ENCODE measurements around the gene PWWP2B.

The PWWP2B gene

GRCh38 chr10:132397036-132397541 lies at the start of gene PWWP2B:
PWWP2B (plus strand) TSS chr10:132397200; CDS start chr10:132397227, 27 bp downstream.
- peak in 1 of 2 experiments; percentile 52 for DNase-seq

GRCh38 chr10:132347211-132347930 lies 49.6 kb upstream of the PWWP2B start:
- DNase-seq, result no peak

DNA sequence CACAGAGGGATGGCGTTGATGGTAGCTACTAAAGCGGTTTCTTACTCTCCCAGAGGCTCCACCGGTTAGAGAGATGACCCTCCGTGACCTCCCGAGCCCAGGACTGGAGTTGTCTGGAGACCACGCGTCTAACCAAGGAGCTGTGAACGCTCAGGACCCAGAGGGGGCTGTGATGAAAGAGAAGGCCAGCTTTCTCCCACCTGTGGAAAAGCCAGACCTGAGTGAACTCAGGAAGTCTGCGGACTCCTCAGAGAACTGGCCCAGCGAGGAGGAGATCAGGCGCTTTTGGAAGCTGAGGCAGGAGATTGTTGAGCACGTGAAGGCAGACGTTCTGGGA lies 49.1 kb upstream of the PWWP2B start:
- DNase-seq, result no peak

DNA sequence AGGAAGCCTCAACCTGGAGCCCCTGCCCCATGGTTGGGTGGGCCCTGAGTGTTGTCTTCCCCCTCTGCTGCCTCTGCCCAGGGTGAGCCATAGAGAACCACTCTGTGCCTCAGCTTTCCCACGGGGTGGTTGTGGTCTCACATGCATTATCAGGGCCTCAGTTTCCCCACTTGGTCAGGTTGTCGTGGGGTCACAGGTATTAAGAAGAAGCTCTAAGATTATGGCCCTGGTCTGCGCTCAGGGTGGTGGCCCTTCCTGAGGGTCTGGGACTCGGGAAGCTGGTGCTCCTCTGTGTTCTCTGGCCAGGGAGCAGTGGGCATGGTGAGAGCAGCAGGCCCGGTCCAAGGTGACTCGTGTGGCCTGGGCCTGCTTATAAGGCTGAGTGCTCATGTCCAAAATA lies 47.2 kb upstream of the PWWP2B start:
- DNase-seq, result no peak

GRCh38 chr10:132350391-132350790 lies 46.6 kb upstream of the PWWP2B start:
- no peak for DNase-seq

DNA sequence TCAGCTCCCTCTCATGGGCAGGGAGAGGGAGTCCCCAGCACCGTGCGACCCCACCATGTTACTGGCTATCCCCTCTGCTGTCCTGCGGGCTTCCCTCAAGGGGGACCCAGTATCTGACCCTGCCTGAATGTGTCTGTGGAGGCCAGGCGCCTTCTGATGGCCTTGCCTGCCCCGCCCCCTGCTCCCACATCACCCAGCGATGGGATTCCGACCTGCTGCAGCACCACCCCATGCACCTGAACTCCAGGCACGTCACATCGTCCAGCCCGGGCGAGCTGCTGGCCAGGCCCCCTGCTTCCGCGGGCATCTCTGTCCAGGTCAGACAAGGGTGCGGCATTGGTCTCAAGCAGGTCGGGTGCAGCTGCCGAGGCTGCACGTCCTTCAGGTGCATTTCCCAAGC lies 46.1 kb upstream of the PWWP2B start:
- no peak for DNase-seq

- DNase-seq, result no peak
Observed at GRCh38 chr10:132351611-132352010, 45.4 kb upstream of the PWWP2B start.

- peak; percentile 13 to 65 for DNase-seq
Observed at GRCh38 chr10:132352462-132353308, 44.3 kb upstream of the PWWP2B start.

- no peak for DNase-seq
Observed at GRCh38 chr10:132353456-132354355, 43.3 kb upstream of the PWWP2B start.

DNA sequence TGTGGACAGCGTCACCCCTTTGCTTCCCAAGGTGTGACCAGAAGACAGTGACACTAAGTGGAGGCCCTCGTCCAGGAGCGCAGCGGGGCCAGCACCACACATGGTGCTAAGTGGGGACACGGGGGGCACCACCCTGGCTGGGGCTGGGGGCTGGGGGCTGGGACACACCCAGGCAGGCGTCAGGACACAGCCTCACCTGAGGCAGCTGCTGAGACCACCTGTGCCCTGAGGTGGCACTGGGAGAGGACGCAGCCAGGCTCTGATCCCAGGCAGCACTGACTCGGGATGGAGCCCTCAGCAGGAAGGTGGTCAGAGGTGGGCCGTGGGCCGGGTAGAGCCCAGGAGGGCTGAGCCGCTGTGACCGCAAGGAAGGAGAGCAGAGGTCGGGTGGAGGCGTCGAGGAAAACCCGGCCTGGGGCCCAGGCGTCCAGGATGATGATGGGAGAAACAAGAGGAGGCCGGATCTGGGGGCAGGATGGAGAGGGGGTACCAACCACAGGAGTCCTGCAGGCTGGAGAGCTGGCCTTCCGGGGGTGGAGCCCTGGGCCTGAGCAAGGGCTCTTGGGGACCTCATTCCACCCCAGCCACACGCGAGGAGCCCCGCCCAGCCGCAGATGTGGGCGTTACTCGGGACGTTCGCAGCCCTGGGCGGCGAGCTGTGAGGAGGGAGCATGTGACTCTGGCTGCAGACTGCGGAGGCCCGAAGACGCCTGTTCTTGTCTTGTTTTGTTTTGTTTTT lies 42.5 kb upstream of the PWWP2B start:
- DNase-seq, result no peak

GRCh38 chr10:132355297-132355696 lies 41.7 kb upstream of the PWWP2B start:
- no peak for DNase-seq

GRCh38 chr10:132355754-132356153 lies 41.2 kb upstream of the PWWP2B start:
- DNase-seq, result no peak

DNA sequence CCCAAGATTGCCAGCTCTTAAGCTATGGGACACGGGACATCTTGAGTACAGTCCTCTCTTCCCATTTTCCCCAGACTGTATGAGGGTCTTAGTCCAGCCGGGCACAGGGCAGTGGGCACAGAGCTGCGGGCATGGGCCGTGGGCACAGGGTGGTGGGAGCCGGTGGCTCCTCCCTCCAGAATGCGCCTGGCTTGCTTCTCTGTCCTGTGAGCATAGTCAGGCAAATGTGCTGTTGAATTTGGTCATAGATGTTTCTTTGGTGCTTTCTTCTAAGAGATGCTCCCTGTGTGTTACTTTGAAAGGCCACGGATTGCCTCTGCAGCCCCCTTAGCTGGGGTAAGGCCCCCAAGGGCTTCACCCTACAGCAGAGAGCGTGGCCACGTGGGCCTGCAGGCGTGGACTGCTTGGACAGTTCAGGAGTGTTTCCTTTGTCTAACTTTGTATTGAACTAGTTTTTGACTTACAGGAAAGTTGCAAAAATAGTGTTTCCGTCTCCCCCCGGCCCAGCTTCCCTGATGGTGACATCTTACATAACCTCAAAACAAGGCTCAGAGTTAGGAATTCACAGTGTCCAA lies 40.3 kb upstream of the PWWP2B start:
- no peak for DNase-seq

DNA sequence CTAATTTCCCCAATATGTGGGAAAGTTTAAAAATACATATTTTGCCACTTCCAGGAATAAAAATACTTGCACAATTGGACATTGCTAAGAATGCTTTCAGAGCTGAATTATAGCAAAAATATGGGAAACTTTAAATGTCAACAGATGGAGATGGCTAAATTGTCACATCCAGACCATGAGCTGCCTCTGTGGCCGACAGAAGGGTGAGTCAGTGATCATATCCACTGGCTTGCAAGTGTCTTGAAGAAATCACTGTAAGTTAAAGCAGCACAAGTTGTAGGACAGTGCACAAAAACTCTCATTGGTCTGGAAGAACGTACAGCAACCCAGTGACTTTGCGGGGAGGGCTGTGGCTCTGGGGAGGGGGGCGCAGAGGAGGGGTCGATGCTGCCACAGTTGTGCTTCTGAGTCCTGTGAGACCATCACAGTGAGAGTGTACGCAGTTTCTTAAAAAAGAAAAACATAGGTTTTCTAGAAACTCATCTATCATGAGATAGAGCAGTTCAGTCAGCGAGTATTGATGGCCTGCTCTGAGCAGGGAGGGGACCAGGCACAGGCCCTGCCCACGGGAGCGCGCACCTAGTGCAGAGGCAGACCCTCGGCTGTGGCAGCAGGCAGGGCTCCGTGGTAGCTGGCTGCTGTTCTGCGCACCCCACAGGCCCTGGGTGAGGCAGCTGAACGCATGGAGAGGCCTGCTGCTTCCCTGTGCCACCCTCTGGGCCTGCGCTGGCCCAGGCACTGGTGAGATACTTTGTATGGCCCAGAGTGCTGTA lies 39.5 kb upstream of the PWWP2B start:
- DNase-seq, result no peak

GRCh38 chr10:132359305-132360040 lies 37.5 kb upstream of the PWWP2B start:
- no peak for DNase-seq

- DNase-seq, result peak in 1 of 2 experiments; percentile 12
Observed at GRCh38 chr10:132360766-132361447, 36.1 kb upstream of the PWWP2B start.

GRCh38 chr10:132361581-132362101 lies 35.4 kb upstream of the PWWP2B start:
- no peak for DNase-seq

GRCh38 chr10:132362151-132362611 lies 34.8 kb upstream of the PWWP2B start:
- DNase-seq, result no peak

- DNase-seq, result no peak
Observed at GRCh38 chr10:132363376-132363775, 33.6 kb upstream of the PWWP2B start.

All from NCI-H526 (cell line).